Lung (tissue), 12 donors: ENCODE results near the gene JMJD8. TPM values are rescaled to one million over a fixed set of nuclear protein-coding genes. Genes with fewer than 3 reads are reported as not detected.

ENCODE experiments used
- ATAC-seq: fragments of 200-7000 bp; cut with Tn5 transposase; one replicate; pipeline ENCODE4 v1.9.1; 2020; ENCODE audit warnings: moderate number of reproducible peaks; ENCODE audit not compliant: insufficient read depth, low FRiP score
- DNase-seq, 3 donors: peaks; one replicate each; pipeline ENCODE4 v3.0.0-alpha.2; 2013 to 2017
- H3K27ac ChIP-seq, 2 donors: one replicate each; pipeline ENCODE4 v1.5.1; 2013; ENCODE audit warnings: mild to moderate bottlenecking in 2 of 2, moderate library complexity in 2 of 2, control low read depth in 1 of 2, inconsistent platforms in 1 of 2, low read depth in 1 of 2, low read length in 1 of 2
- H3K27me3 ChIP-seq, 3 donors: one replicate each; pipeline ENCODE4 v1.5.1; 2013; ENCODE audit warnings: low read length in 2 of 3; ENCODE audit not compliant: control insufficient read depth in 3 of 3, insufficient read depth in 3 of 3
- H3K36me3 ChIP-seq, 4 donors: one replicate each; pipeline ENCODE4 v1.5.1; 2013; ENCODE audit warnings: low read length in 4 of 4, mild to moderate bottlenecking in 1 of 4, moderate library complexity in 1 of 4; ENCODE audit not compliant: control insufficient read depth in 4 of 4, insufficient read depth in 4 of 4
- H3K4me1 ChIP-seq, 5 donors: one replicate each; pipeline ENCODE4 v1.5.1; 2013; ENCODE audit warnings: low read length in 5 of 5, mild to moderate bottlenecking in 2 of 5, moderate library complexity in 1 of 5; ENCODE audit not compliant: control insufficient read depth in 5 of 5, insufficient read depth in 5 of 5
- H3K4me3 ChIP-seq: one replicate; pipeline ENCODE4 v1.5.1; 2013; ENCODE audit warnings: mild to moderate bottlenecking, control low read depth, moderate library complexity
- H3K9ac ChIP-seq, 2 donors: one replicate each; pipeline ENCODE4 v1.5.1; 2013; ENCODE audit warnings: low read length in 2 of 2, control low read depth in 1 of 2; ENCODE audit not compliant: insufficient read depth in 1 of 2
- H3K9me3 ChIP-seq, 4 donors: one replicate each; pipeline ENCODE4 v1.5.1; 2013; ENCODE audit warnings: low read length in 3 of 4, mild to moderate bottlenecking in 1 of 4, moderate library complexity in 1 of 4; ENCODE audit not compliant: control insufficient read depth in 4 of 4, insufficient read depth in 3 of 4
- WGBS, 2 donors: extraction: QIAGEN DNeasy Blood & Tissue Kit; methylation state at CpG; one replicate each; pipeline ENCODE4 v1.1.7; 2013; 5-methylcytosine and 5-hydroxymethylcytosine counted together
- polyA plus RNA-seq, 2 donors: library from polyadenylated mRNA; stranded (reverse); fragments of 200-250 nt; gene quantifications; one replicate each; pipeline ENCODE4 v1.2.1, GENCODE V29; 2013
- total RNA-seq, 2 donors: library from RNA; depleted of rRNA in 1 of 2; stranded (reverse); fragments of >200 nt in 1 of 2; gene quantifications; one replicate each; pipeline ENCODE4 v1.2.1, GENCODE V29; 2014 to 2021
- TF ChIP-seq, protein P1 (sequence below): IDR thresholded peaks from 2 replicates; pipeline ENCODE4 v1.5.1; 2012; ENCODE audit warnings: mild to moderate bottlenecking; ENCODE audit errors: control extremely low read depth, extremely low read depth
- donor health status: control.
- donor health status: control.
- donor health status: Bipolar disorder and iron deficiency.
- donor health status: healthy.
- donor health status: DM: yes; HTN: yes; CAD: no.

Gene JMJD8
- total and polyA plus RNA-seq, 4 donors, result 32.5 to 90.3 (median 57.9) TPM

DNA sequence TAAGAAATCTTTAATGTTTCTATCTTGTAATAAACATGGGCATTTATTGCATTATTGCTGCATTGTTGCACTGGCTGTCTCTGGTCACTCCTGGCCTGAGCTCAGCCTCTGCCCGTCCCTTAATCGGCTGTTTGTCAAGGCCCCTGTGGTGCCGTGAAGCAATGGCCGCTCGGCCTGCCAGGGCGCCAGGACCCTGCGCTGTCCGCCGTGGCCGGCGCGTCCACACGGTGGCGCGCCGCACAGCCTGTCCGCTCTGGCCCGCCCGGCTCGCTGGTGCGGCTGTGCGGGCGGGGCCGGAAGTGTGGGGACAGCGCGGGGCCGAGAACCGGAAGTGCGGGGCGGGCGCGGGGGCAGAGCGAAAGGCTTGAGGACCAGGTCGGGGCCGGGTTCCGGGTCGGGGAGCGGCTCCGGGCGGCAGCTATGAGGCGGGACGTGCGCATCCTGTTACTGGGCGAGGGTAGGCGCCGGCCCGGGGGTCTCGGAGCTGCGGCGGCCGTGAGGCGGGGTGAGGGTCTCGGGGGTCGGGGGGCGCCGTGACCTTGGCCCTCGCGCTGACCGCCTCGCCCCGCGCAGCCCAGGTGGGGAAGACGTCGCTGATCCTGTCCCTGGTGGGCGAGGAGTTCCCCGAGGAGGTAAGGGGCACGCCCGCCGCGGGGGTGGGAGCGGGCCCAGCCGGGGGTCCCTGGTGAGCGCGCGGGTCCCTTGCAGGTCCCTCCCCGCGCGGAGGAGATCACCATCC, 16.2 kb downstream of the JMJD8 start, which contains the start of gene RHOT2:
Gene RHOT2, plus strand, starts transcription at position 353 of the 739 bp plus-strand sequence. Its CDS starts 68 bp downstream, at position 421.
- 1% methylated on average over 62 to 78 of the region's 78 CpGs for WGBS, 2 donors
- Histone ChIP-seq H3K4me3 (peak within 1 kb of the TSS; percentile 79), H3K9ac (no peak within 1 kb of the TSS), H3K9me3 (peaks cover 0 to 4% (median 0%) of the 10 kb centered on the region in 4 donors), H3K36me3 (peaks cover 2 to 36% (median 15%) of the 10 kb centered on the region in 4 donors), H3K27ac (peak within 1 kb of the TSS; percentile 75 to 84), H3K27me3 (no peaks in the 10 kb centered on the region), H3K4me1 (peaks cover 0 to 15% (median 3%) of the 10 kb centered on the region in 5 donors)
- DNase-seq (peak; percentile 91 to 94 (median 94)), ATAC-seq (peak; percentile 94)
- TF ChIP-seq, protein P1, sequence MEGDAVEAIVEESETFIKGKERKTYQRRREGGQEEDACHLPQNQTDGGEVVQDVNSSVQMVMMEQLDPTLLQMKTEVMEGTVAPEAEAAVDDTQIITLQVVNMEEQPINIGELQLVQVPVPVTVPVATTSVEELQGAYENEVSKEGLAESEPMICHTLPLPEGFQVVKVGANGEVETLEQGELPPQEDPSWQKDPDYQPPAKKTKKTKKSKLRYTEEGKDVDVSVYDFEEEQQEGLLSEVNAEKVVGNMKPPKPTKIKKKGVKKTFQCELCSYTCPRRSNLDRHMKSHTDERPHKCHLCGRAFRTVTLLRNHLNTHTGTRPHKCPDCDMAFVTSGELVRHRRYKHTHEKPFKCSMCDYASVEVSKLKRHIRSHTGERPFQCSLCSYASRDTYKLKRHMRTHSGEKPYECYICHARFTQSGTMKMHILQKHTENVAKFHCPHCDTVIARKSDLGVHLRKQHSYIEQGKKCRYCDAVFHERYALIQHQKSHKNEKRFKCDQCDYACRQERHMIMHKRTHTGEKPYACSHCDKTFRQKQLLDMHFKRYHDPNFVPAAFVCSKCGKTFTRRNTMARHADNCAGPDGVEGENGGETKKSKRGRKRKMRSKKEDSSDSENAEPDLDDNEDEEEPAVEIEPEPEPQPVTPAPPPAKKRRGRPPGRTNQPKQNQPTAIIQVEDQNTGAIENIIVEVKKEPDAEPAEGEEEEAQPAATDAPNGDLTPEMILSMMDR, result peak; percentile 95

DNA sequence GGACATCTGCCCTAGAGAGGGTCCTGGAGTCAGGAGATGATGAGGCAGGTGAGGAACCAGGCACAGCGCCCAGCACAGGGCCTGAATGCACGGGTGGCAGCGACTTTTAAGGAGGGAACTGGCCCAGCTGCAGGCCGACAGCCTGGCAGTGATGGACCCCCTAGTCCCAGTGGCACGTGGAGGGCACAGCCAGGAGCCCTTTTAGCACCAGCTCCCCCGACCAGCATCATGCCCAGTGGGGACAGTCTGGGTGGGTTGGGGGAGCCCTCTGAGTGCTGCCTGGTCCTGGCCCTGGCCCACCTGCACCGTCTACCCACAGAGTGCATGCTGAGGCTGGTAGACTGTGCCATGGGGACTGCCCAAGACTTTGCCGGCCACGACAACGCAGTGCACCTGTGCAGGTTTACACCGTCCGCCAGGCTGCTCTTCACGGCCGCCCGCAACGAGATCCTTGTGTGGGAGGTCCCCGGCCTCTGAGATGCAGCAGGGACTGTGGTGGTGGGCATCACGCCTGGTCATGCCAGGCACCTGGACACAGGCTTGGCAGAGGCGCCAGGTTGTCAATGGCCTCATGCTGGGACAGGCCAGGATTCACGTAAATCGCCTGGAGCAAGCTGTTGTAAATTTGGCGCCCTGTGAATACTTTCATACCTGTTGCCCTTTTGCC, 16.9 kb downstream of the JMJD8 start:
- no peak overlapping the region for H3K9ac ChIP-seq
- peaks cover 2 to 29% (median 12%) of the 10 kb centered on the region in 4 donors for H3K36me3 ChIP-seq
- 88 to 90% methylated on average over 22 of the region's 22 CpGs for WGBS, 2 donors
- H3K4me3 ChIP-seq, result no peak overlapping the region
- DNase-seq (no peak), ATAC-seq (no peak)
- no peaks in the 10 kb centered on the region for H3K9me3 ChIP-seq
- no peaks in the 10 kb centered on the region for H3K27me3 ChIP-seq
- H3K27ac ChIP-seq, result no peak overlapping the region
- TF ChIP-seq, protein P1, result no peak
- peaks cover 0 to 15% (median 3%) of the 10 kb centered on the region in 5 donors for H3K4me1 ChIP-seq

DNA sequence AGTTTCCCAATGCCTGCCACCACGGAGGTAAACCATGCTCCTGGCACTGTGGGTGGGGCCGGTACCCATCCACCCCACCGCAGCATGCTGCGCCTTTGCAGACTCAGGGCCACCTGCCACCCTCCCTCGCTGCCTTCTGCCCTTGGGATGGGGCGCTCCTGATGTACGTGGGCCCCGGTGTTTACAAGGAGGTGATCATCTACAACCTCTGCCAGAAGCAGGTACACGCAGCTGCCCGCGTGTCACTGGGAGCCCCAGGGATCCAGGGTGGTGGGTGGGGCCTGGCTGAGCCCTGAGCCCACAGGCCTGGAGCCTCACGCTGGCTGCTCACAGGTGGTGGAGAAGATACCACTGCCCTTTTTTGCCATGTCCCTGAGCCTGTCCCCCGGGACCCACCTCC, 17.6 kb downstream of the JMJD8 start:
- 89 to 95% methylated on average over 13 of the region's 13 CpGs for WGBS, 2 donors
- no peaks in the 10 kb centered on the region for H3K27me3 ChIP-seq
- no peak overlapping the region for H3K9ac ChIP-seq
- peaks cover 0 to 22% (median 9%) of the 10 kb centered on the region in 4 donors for H3K36me3 ChIP-seq
- TF ChIP-seq, protein P1, result no peak
- DNase-seq (no peak), ATAC-seq (no peak)
- H3K9me3 ChIP-seq, result no peaks in the 10 kb centered on the region
- peaks cover 0 to 15% (median 3%) of the 10 kb centered on the region in 5 donors for H3K4me1 ChIP-seq
- H3K4me3 ChIP-seq, result no peak overlapping the region
- H3K27ac ChIP-seq, result no peak overlapping the region
